ENCODE results near the gene GLA.

GLA gene

DNA sequence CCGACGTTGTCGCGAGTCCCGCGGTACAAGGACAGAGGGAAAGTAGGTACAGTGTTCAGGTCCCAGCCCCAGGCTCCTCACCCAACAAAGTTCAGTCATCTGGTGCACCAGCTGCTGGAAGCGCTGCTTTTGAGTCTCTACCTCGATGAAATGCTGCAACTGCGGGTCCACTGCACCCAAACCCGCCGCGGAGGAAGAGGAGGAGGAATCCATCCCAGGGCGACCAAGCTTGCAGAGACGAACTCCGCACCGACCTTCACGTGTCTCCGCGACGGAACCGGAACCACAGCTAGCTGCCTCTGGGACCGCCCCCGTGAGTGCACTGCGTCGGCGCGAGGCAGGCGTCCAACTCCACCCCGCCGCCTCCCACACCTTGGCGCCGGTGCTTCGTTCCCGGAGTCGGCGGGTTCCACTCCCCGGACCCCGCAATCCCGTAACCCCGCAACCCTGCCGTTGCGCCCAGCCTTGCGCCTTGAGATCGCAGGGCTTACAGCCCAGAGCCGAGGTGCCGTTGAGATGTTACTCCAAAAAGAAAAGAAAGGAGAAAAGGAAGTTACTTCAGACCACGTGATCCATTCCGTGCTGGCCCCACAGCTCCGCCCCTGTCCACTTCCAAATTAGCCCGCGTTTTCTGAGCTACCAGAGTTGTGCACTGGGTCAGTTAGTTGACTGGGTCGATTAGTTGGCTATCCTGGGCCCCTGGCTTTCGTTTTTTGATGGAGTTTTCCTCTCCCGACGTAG lies 59.1 kb downstream of the GLA start, which contains the start of gene TIMM8A:
TIMM8A (minus strand) TSS at position 291 of the 741 bp plus-strand sequence; CDS start at position 213, 78 bp downstream.
- peak; percentile 98 to 99 for ATAC-seq

DNA sequence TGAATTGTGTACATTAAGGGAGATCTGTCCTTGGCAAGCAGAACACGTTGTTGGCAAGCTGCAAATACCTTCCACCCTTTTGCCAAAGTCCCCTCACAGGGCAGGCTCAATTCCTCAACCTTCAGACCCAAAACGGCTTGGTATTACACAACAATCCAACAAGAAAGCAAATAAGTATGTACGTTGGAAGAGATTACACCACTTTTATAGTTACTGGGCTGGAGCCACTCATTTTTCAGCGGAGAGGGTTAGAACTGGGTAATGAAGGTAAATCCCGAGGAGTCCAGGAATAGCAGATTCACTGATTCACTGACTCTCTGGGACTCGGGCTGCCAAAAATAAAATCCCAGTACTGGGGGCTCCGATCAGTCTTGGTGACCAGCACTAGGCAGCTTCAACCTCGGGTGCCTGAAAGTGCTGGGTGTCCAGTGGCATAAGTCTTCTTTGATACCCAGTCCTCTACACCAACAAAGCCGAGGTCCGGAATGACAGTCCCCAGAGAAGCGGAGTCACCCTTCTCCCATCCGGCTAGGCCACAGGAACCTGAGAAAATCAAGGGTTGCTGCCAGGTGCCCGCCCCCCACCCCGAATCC lies 59.8 kb downstream of the GLA start:
- ATAC-seq: no peak

All from activated CD4-positive, CD25-positive, alpha-beta regulatory T cell treated with anti-CD3 and anti-CD28 coated beads, Interleukin-2, amount 50 U/mL, for 24 hours (primary cell).